ENCODE measurements around the gene LIPK.
A peak's percentile ranks its signal among the peaks of the same experiment; 100 is the strongest.

Gene LIPK

GRCh38 chr10:88787463-88787862 is 81.4 kb downstream of the LIPK start:
- DNase-seq: no peak

DNA sequence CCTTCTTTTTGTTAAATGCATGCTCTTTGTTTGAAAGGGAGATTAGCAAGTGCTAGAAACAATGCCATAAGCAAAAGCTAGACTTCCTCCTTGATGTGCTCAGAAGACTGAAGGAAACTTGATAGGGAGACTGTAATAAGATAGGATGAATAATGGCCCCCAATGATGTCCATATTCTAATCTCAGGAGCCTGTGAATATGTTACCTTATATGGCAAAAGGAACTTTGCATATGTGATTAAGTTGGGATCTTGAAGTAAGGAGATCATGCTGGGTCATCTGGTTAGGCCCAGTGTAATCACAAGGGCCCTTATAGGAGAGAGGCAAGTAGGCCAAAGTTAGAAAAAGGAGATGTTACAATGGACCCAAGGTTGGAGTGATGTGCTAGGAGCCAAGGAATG is 82.9 kb downstream of the LIPK start:
- DNase-seq: no peak

DNA sequence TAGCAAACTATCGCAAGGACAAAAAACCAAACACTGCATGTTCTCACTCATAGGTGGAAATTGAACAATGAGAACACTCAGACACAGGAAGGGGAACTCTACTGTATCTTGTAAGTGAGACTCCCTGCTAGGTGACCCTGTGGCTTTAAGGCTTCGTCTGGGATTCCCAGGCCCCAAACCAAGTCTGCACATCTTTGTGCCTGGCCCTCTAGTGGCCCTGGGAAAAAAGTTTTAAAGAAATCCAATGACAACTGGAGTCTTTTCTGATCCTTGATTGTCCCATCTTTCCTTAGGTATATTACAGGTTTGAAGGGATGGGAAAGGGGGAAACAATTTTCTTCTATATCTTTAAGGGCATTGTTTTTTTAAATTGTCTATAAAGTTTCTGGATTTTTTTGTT is 85.9 kb downstream of the LIPK start:
- DNase-seq: no peak

DNA sequence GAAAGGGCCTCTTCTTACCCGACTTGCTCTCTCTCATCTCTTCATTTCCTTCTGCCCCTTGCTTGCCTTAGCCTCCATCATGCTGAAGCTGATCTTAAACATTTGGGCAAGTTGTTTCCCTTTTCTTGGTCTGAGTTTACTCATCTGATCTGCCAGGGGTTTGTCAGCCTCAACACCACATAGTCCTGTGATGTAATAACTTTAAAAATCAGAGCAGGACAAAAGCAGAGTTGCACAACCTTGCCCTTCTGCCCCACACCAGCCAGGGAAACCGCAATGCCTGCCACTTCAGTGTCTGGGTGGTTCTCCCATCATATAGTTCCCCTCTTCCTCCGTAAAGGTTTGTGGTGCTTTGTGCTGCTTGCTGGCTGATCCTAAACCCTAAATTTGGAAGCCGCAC is 86.6 kb downstream of the LIPK start:
- peak; percentile 44 for DNase-seq

GRCh38 chr10:88793712-88794299 is 87.8 kb downstream of the LIPK start:
- DNase-seq: no peak

DNA sequence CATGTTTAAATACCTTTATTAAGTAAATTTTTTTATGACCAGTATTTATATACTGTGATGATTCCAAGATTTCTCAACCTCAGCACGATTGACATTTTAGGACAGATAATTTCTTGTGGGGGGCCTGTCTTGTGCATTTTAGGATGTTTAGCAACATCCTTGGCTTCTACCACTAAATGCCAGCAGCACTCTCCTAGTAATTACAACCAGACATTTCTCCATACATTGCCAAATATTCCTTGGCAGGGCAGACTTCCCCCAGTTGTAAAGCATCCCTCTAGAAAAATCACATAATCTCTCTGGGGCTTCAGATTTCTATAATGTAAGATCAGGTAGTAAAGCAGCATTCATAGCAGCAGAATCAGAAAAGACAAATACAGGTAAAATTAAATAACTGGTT is 88.7 kb downstream of the LIPK start:
- no peak for DNase-seq

- no peak for DNase-seq
These were observed 94.4 kb downstream of the LIPK start for GRCh38 chr10:88800152-88801125.

Data from midbrain (tissue), 1 donor.